GM19351 (cell line): ENCODE data around the gene EXOSC7.

ENCODE experiments used
- ATAC-seq: cut with Tn5 transposase; IDR thresholded peaks from one replicate; pipeline ENCODE4 v1.9.1; 2021; ENCODE audit warnings: mild to moderate bottlenecking, moderate library complexity; ENCODE audit not compliant: unreplicated experiment

The EXOSC7 gene

GRCh38 chr3:44992555-44993470 is 16.8 kb downstream of the EXOSC7 start:
- no peak for ATAC-seq

GRCh38 chr3:44993471-44994205 is 17.6 kb downstream of the EXOSC7 start:
- no peak for ATAC-seq

GRCh38 chr3:44995142-44995770 is 19.2 kb downstream of the EXOSC7 start:
- no peak for ATAC-seq

GRCh38 chr3:44996556-44996969 is 20.5 kb downstream of the EXOSC7 start:
- no peak for ATAC-seq

- no peak for ATAC-seq
Observed at GRCh38 chr3:44999782-45000181, 23.7 kb downstream of the EXOSC7 start.

GRCh38 chr3:45000823-45001222 is 24.8 kb downstream of the EXOSC7 start:
- ATAC-seq: no peak

- ATAC-seq: no peak
Observed at GRCh38 chr3:45001738-45002137, 25.7 kb downstream of the EXOSC7 start.

- no peak for ATAC-seq
Observed at GRCh38 chr3:45002139-45002660, 26.2 kb downstream of the EXOSC7 start.

GRCh38 chr3:45002720-45003119 is 26.7 kb downstream of the EXOSC7 start:
- no peak for ATAC-seq

GRCh38 chr3:45003406-45003805 is 27.4 kb downstream of the EXOSC7 start:
- no peak for ATAC-seq

GRCh38 chr3:45003859-45004258 is 27.8 kb downstream of the EXOSC7 start:
- no peak for ATAC-seq

- ATAC-seq: no peak
Observed at GRCh38 chr3:45007091-45007490, 31.0 kb downstream of the EXOSC7 start.

- no peak for ATAC-seq
Observed at GRCh38 chr3:45008117-45008516, 32.1 kb downstream of the EXOSC7 start.

GRCh38 chr3:45009868-45010267 is 33.8 kb downstream of the EXOSC7 start:
- ATAC-seq: no peak

GRCh38 chr3:45010811-45011333 is 34.8 kb downstream of the EXOSC7 start:
- no peak for ATAC-seq

- ATAC-seq: no peak
Observed at GRCh38 chr3:45011756-45012508, 35.9 kb downstream of the EXOSC7 start.

- ATAC-seq: no peak
Observed at GRCh38 chr3:45012577-45012976, 36.5 kb downstream of the EXOSC7 start.

GRCh38 chr3:45016916-45017315 is 40.9 kb downstream of the EXOSC7 start:
- ATAC-seq: no peak

GRCh38 chr3:45017821-45018220 is 41.8 kb downstream of the EXOSC7 start:
- no peak for ATAC-seq

- no peak for ATAC-seq
Observed at GRCh38 chr3:45020534-45020933, 44.5 kb downstream of the EXOSC7 start.
